Neural cell (in vitro differentiated cells): ENCODE data around the gene TPCN1. TPM values are rescaled to one million over a fixed set of nuclear protein-coding genes. Genes with fewer than 3 reads are reported as not detected.

Source experiments
- H2AFZ ChIP-seq: fragments of 200-600, 300-800 bp; sonication (generic), shearing (Covaris generic); 2 replicates; pipeline ENCODE4 v1.6.0; 2014; ENCODE audit warnings: low read depth, mild to moderate bottlenecking, antibody characterized with exemption, low read length, moderate library complexity
- H3F3A ChIP-seq: fragments of 200-600 bp; shearing (Covaris generic); 2 replicates; pipeline ENCODE4 v1.6.1; 2016; ENCODE audit warnings: mild to moderate bottlenecking, moderate library complexity, mixed read lengths, antibody characterized with exemption, low read length; ENCODE audit not compliant: insufficient read depth, poor library complexity, severe bottlenecking
- H3K27ac ChIP-seq: fragments of 200-600, 300-800 bp; sonication (generic), shearing (Covaris generic); 2 replicates; pipeline ENCODE4 v1.5.1; 2014; ENCODE audit warnings: mild to moderate bottlenecking, low read length, moderate library complexity
- H3K27me3 ChIP-seq: fragments of 300-800, 200-600 bp; sonication (generic), shearing (Covaris generic); 2 replicates; pipeline ENCODE4 v1.6.0; 2014; ENCODE audit warnings: mild to moderate bottlenecking, low read depth, low read length, moderate library complexity; ENCODE audit not compliant: insufficient read depth
- H3K36me3 ChIP-seq: fragments of 300-800, 200-600 bp; sonication (generic), shearing (Covaris generic); 2 replicates; pipeline ENCODE4 v1.5.1; 2014; ENCODE audit warnings: mild to moderate bottlenecking, antibody characterized with exemption, low read length, moderate library complexity; ENCODE audit not compliant: insufficient read depth
- H3K4me2 ChIP-seq: fragments of 300-800, 200-600 bp; sonication (generic), shearing (Covaris generic); 2 replicates; pipeline ENCODE4 v1.6.0; 2014; ENCODE audit warnings: mild to moderate bottlenecking, low read length
- H3K4me3 ChIP-seq: fragments of 300-800, 200-600 bp; sonication (generic), shearing (Covaris generic); 2 replicates; pipeline ENCODE4 v1.5.1; 2014; ENCODE audit warnings: mild to moderate bottlenecking, low read length, moderate library complexity
- H3K79me2 ChIP-seq: fragments of 200-600 bp; shearing (Covaris generic); replicated peaks from 2 replicates; pipeline ENCODE4 v1.6.0; 2014; ENCODE audit warnings: mild to moderate bottlenecking, low read length, moderate library complexity; ENCODE audit not compliant: insufficient read depth
- H3K9ac ChIP-seq: fragments of 300-800, 200-600 bp; sonication (generic), shearing (Covaris generic); 2 replicates; pipeline ENCODE4 v1.6.1; 2016; ENCODE audit warnings: mild to moderate bottlenecking, low read length, mixed read lengths
- H3K9me2 ChIP-seq: fragments of 200-600 bp; shearing (Covaris generic); 2 replicates; pipeline ENCODE4 v1.6.1; 2016; ENCODE audit warnings: mild to moderate bottlenecking, low read length, mixed read lengths; ENCODE audit not compliant: insufficient read depth
- H3K9me3 ChIP-seq: fragments of 200-600, 300-800 bp; sonication (generic), shearing (Covaris generic); 2 replicates; pipeline ENCODE4 v1.6.1; 2016; ENCODE audit warnings: mild to moderate bottlenecking, mixed run types, low read length, moderate library complexity, mixed read lengths
- H4K20me1 ChIP-seq: fragments of 200-600 bp; shearing (Covaris generic); 2 replicates; pipeline ENCODE4 v1.6.1; 2016; ENCODE audit warnings: mild to moderate bottlenecking, mixed run types; ENCODE audit not compliant: insufficient read depth
- CTCF ChIP-seq: fragments of 450-650 bp; IDR thresholded peaks from 2 replicates; pipeline ENCODE4 v1.5.1; 2014; ENCODE audit warnings: antibody characterized with exemption, mild to moderate bottlenecking, moderate library complexity; ENCODE audit not compliant: poor library complexity, severe bottlenecking
- EP300 ChIP-seq: fragments of 450-650 bp; conservative IDR thresholded peaks from 2 replicates; pipeline ENCODE4 v1.6.1; 2014; ENCODE audit warnings: antibody characterized with exemption, mild to moderate bottlenecking, moderate library complexity; ENCODE audit not compliant: poor library complexity, severe bottlenecking
- EZH2 ChIP-seq: fragments of 200-600, 300-800 bp; shearing (Covaris generic), sonication (generic); IDR thresholded peaks from 2 replicates; pipeline ENCODE4 v1.6.1; 2014; ENCODE audit warnings: antibody characterized with exemption, low read length, borderline replicate concordance, mild to moderate bottlenecking; ENCODE audit not compliant: insufficient read depth, poor library complexity, severe bottlenecking
- MXI1 ChIP-seq: fragments of 450-650 bp; conservative IDR thresholded peaks from 2 replicates; pipeline ENCODE4 v1.6.1; 2014; ENCODE audit warnings: antibody characterized with exemption, mild to moderate bottlenecking; ENCODE audit not compliant: poor library complexity, severe bottlenecking
- POLR2AphosphoS5 ChIP-seq: IDR thresholded peaks from 2 replicates; pipeline ENCODE4 v1.6.1; 2012
- RAD21 ChIP-seq: fragments of 450-650 bp; conservative IDR thresholded peaks from 2 replicates; pipeline ENCODE4 v1.6.1; 2014; ENCODE audit warnings: antibody characterized with exemption, mild to moderate bottlenecking, moderate library complexity
- REST ChIP-seq: IDR thresholded peaks from 2 replicates; pipeline ENCODE4 v1.6.1; 2012; ENCODE audit warnings: borderline replicate concordance
- SMC3 ChIP-seq: fragments of 450-650 bp; conservative IDR thresholded peaks from 2 replicates; pipeline ENCODE4 v1.6.1; 2014; ENCODE audit warnings: antibody characterized with exemption, mild to moderate bottlenecking, moderate library complexity; ENCODE audit not compliant: poor library complexity
- TAF1 ChIP-seq: IDR thresholded peaks from 2 replicates; pipeline ENCODE4 v1.6.1; 2012; ENCODE audit warnings: low read depth
- polyA plus RNA-seq: library from polyadenylated mRNA; depleted of rRNA; stranded (reverse); fragments of >200 nt; gene quantifications from 2 replicates; pipeline ENCODE4 v1.2.3, GENCODE V29; 2014

Gene TPCN1
- polyA plus RNA-seq, 1 donor from 2014 or later, result 4.0 TPM

- TF ChIP-seq SMC3, result no peak
- H3K36me3 ChIP-seq, result no peaks in the 10 kb centered on the region
- H3K27ac ChIP-seq, result no peak overlapping the region
- no peaks in the 10 kb centered on the region for H3K9me3 ChIP-seq
- no peaks in the 10 kb centered on the region for H4K20me1 ChIP-seq
- no peaks in the 10 kb centered on the region for H3K79me2 ChIP-seq
- H3K9ac ChIP-seq, result no peak overlapping the region
- H2AFZ ChIP-seq, result no peak overlapping the region
- no peaks in the 10 kb centered on the region for H3K9me2 ChIP-seq
- no peak overlapping the region for H3K4me2 ChIP-seq
- H3K4me3 ChIP-seq, result no peak overlapping the region
- H3F3A ChIP-seq, result no peaks in the 10 kb centered on the region
- no peaks in the 10 kb centered on the region for H3K27me3 ChIP-seq
Observed at GRCh38 chr12:113296557-113297213, 75.4 kb downstream of the TPCN1 start.

GRCh38 chr12:113297214-113297587 is 75.9 kb downstream of the TPCN1 start:
- Histone ChIP-seq H3K36me3 (no peaks in the 10 kb centered on the region), H3K79me2 (no peaks in the 10 kb centered on the region), H3K9me3 (no peaks in the 10 kb centered on the region), H3K4me3 (no peak overlapping the region), H3K27me3 (peaks cover 2% of the 10 kb centered on the region), H3K9me2 (no peaks in the 10 kb centered on the region), H3K9ac (no peak overlapping the region), H4K20me1 (no peaks in the 10 kb centered on the region), H3F3A (no peaks in the 10 kb centered on the region), H3K4me2 (no peak overlapping the region), H2AFZ (no peak overlapping the region), H3K27ac (no peak overlapping the region)
- TF ChIP-seq POLR2AphosphoS5 (no peak), SMC3 (no peak), CTCF (no peak), EZH2 (no peak), REST (no peak)

- Histone ChIP-seq H3K9me3 (no peaks in the 10 kb centered on the region), H3K36me3 (no peaks in the 10 kb centered on the region), H3K9ac (no peak overlapping the region), H3K79me2 (no peaks in the 10 kb centered on the region), H2AFZ (no peak overlapping the region), H3K4me2 (no peak overlapping the region), H3K9me2 (no peaks in the 10 kb centered on the region), H3K4me3 (no peak overlapping the region), H3K27ac (no peak overlapping the region), H3F3A (no peaks in the 10 kb centered on the region), H3K27me3 (peaks cover 3% of the 10 kb centered on the region), H4K20me1 (no peaks in the 10 kb centered on the region)
- TF ChIP-seq RAD21, result no peak
- no peak for TF ChIP-seq TAF1
- no peak for TF ChIP-seq MXI1
- TF ChIP-seq REST, result no peak
- TF ChIP-seq EZH2, result no peak
- TF ChIP-seq EP300, result no peak
- TF ChIP-seq CTCF, result no peak
Observed at GRCh38 chr12:113297621-113298471, 76.6 kb downstream of the TPCN1 start.
